ENCODE results near the gene CCBE1.

GRCh38 chr18:59621027-59621426 is 76.2 kb downstream of the CCBE1 start:
- TF ChIP-seq, protein P1, sequence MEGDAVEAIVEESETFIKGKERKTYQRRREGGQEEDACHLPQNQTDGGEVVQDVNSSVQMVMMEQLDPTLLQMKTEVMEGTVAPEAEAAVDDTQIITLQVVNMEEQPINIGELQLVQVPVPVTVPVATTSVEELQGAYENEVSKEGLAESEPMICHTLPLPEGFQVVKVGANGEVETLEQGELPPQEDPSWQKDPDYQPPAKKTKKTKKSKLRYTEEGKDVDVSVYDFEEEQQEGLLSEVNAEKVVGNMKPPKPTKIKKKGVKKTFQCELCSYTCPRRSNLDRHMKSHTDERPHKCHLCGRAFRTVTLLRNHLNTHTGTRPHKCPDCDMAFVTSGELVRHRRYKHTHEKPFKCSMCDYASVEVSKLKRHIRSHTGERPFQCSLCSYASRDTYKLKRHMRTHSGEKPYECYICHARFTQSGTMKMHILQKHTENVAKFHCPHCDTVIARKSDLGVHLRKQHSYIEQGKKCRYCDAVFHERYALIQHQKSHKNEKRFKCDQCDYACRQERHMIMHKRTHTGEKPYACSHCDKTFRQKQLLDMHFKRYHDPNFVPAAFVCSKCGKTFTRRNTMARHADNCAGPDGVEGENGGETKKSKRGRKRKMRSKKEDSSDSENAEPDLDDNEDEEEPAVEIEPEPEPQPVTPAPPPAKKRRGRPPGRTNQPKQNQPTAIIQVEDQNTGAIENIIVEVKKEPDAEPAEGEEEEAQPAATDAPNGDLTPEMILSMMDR (IDR thresholded peaks at IDR 0.05) = no peak
- TF ChIP-seq ZFX (IDR thresholded peaks at IDR 0.05; ENCODE audit: borderline replicate concordance) = no peak
